CD14-positive monocyte (primary cell): Measurements from ENCODE around the gene XDH. TPM values are rescaled to one million over a fixed set of nuclear protein-coding genes. Genes with fewer than 3 reads are reported as not detected.

ENCODE experiments used
- DNase-seq, 3 donors: peaks; one replicate each; pipeline ENCODE4 v3.0.0-alpha.2; 2011 to 2022
- H2AFZ ChIP-seq: 2 replicates; pipeline ENCODE4 v1.6.0; 2012; ENCODE audit warnings: mild to moderate bottlenecking, low read depth, low read length, inconsistent platforms; ENCODE audit not compliant: insufficient read depth, poor library complexity, severe bottlenecking
- H3K27ac ChIP-seq, 2 donors: 1 replicate in 1 of 2; 2 replicates in 1 of 2; pipeline ENCODE4 v1.5.1; 2012 to 2013; ENCODE audit warnings: low read length in 2 of 2, control low read depth in 1 of 2, inconsistent platforms in 1 of 2, low read depth in 1 of 2, mild to moderate bottlenecking in 1 of 2
- H3K27me3 ChIP-seq, 2 donors: one replicate each; pipeline versions ENCODE4 v1.6.0 to v1.6.1; 2011 to 2013; ENCODE audit warnings: low read length in 2 of 2; ENCODE audit not compliant: control insufficient read depth in 2 of 2, insufficient read depth in 2 of 2
- H3K36me3 ChIP-seq, 2 donors: replicated peaks in 1 of 2; 1 replicate in 1 of 2; 2 replicates in 1 of 2; pipeline versions ENCODE4 v1.5.1 to v1.6.1; 2012 to 2013; ENCODE audit warnings: low read length in 2 of 2, control low read depth in 1 of 2, inconsistent platforms in 1 of 2, mild to moderate bottlenecking in 1 of 2; ENCODE audit not compliant: insufficient read depth in 2 of 2, control insufficient read depth in 1 of 2
- H3K4me1 ChIP-seq, 2 donors: 1 replicate in 1 of 2; 2 replicates in 1 of 2; pipeline versions ENCODE4 v1.5.1 to v1.6.1; 2012 to 2013; ENCODE audit warnings: low read length in 2 of 2, control low read depth in 1 of 2, inconsistent platforms in 1 of 2, mild to moderate bottlenecking in 1 of 2, moderate library complexity in 1 of 2; ENCODE audit not compliant: insufficient read depth in 2 of 2, control insufficient read depth in 1 of 2
- H3K4me2 ChIP-seq: replicated peaks from 2 replicates; pipeline ENCODE3; 2012; ENCODE audit warnings: low read length, moderate library complexity, mild to moderate bottlenecking; ENCODE audit not compliant: poor library complexity, severe bottlenecking; ENCODE audit errors: extremely low read depth
- H3K4me3 ChIP-seq, 3 experiments: fragments of 200-600 bp in 1 of 3; sonication (generic) in 1 of 3; replicated peaks in 1 of 3; 1 replicate in 2 of 3; 2 replicates in 1 of 3; pipeline ENCODE4 v1.5.1; 2011 to 2013; ENCODE audit warnings: low read length in 3 of 3, mild to moderate bottlenecking in 3 of 3, control low read depth in 2 of 3, low read depth in 2 of 3, inconsistent platforms in 1 of 3, moderate library complexity in 1 of 3
- H3K79me2 ChIP-seq: 2 replicates; pipeline ENCODE4 v1.6.0; 2012; ENCODE audit warnings: mild to moderate bottlenecking, control low read depth, inconsistent platforms, low read length, moderate library complexity; ENCODE audit not compliant: insufficient read depth
- H3K9ac ChIP-seq: 2 replicates; pipeline ENCODE4 v1.6.0; 2017; ENCODE audit warnings: low read length, mild to moderate bottlenecking; ENCODE audit not compliant: insufficient read depth, poor library complexity, severe bottlenecking
- H3K9me3 ChIP-seq, 2 donors: replicated peaks in 1 of 2; 1 replicate in 1 of 2; 2 replicates in 1 of 2; pipeline versions ENCODE4 v1.5.1 to v1.6.1; 2012 to 2013; ENCODE audit warnings: low read length in 2 of 2, control low read depth in 1 of 2; ENCODE audit not compliant: control insufficient read depth in 1 of 2, insufficient read depth in 1 of 2
- H4K20me1 ChIP-seq: 2 replicates; pipeline ENCODE4 v1.6.0; 2012; ENCODE audit warnings: mild to moderate bottlenecking, low read length, control low read depth, moderate library complexity; ENCODE audit not compliant: insufficient read depth
- H3K27ac Mint-ChIP-seq, 7 donors: one replicate each; pipeline ENCODE4 v1.8.0; 2020; ENCODE audit warnings: mild to moderate bottlenecking in 7 of 7, mixed read lengths in 7 of 7, moderate library complexity in 6 of 7, inconsistent platforms in 2 of 7
- H3K27me3 Mint-ChIP-seq, 3 donors: one replicate each; pipeline ENCODE4 v1.8.0; 2021 to 2022; ENCODE audit warnings: low read depth in 3 of 3, mild to moderate bottlenecking in 3 of 3, mixed read lengths in 3 of 3, moderate library complexity in 3 of 3, inconsistent platforms in 1 of 3
- H3K36me3 Mint-ChIP-seq, 2 donors: one replicate each; pipeline ENCODE4 v1.8.0; 2020; ENCODE audit warnings: mixed read lengths in 2 of 2, inconsistent platforms in 1 of 2, mild to moderate bottlenecking in 1 of 2
- H3K4me1 Mint-ChIP-seq: one replicate; pipeline ENCODE4 v1.8.0; 2020; ENCODE audit warnings: mild to moderate bottlenecking, mixed read lengths
- H3K4me3 Mint-ChIP-seq, 2 donors: one replicate each; pipeline ENCODE4 v1.8.0; 2020; ENCODE audit warnings: mild to moderate bottlenecking in 2 of 2, mixed read lengths in 2 of 2, moderate library complexity in 1 of 2
- H3K9me3 Mint-ChIP-seq, 7 donors: one replicate each; pipeline ENCODE4 v1.8.0; 2020 to 2022; ENCODE audit warnings: mixed read lengths in 7 of 7, mild to moderate bottlenecking in 6 of 7, moderate library complexity in 6 of 7, inconsistent platforms in 2 of 7
- CTCF ChIP-seq: fragments of 200-600 bp; IDR thresholded peaks from one replicate; pipeline ENCODE4 v1.8.0; 2022; ENCODE audit warnings: antibody characterized with exemption, mild to moderate bottlenecking
- WGBS: methylation state at CpG from one replicate; pipeline ENCODE4 v1.1.5; 2013; ENCODE audit warnings: missing lambda C conversion rate; ENCODE audit not compliant: insufficient coverage; 5-methylcytosine and 5-hydroxymethylcytosine counted together
- intact Hi-C, 2 donors: fragments of 100-400 bp; cut with micrococcal nuclease; formaldehyde crosslinking; loops; one replicate each; pipeline versions ENCODE4 v1.15.0 to v1.15.1; 2023
- polyA minus RNA-seq: library from RNA; depleted of rRNA, polyadenylated mRNA; stranded (reverse); fragments of >200 nt; gene quantifications from 2 replicates; pipeline ENCODE4 v1.2.3, GENCODE V29; 2012
- polyA plus RNA-seq, 3 donors: library from polyadenylated mRNA; depleted of rRNA in 1 of 3; unstranded in 2 of 3; stranded (reverse) in 1 of 3; fragments of 300-500 nt in 2 of 3; fragments of >200 nt in 1 of 3; fragmentation: Illumina TruSeq in 2 of 3; gene quantifications; 1 replicate in 2 of 3; 2 replicates in 1 of 3; pipeline ENCODE4 v1.2.3, GENCODE V29; 2012 to 2021
- total RNA-seq, 12 experiments: library from RNA in 1 of 12; stranded (reverse) in 1 of 12; fragments of 120-200 nt in 1 of 12; gene quantifications; one replicate each; pipeline ENCODE4 v1.2.4 and lab custom pipeline; 2013 to 2026; ENCODE audit warnings: mixed read lengths in 6 of 12, inconsistent platforms in 1 of 12

XDH gene
- total RNA-seq (2013) = not detected
- polyA plus RNA-seq = not detected
- not detected in 2 replicates for polyA minus RNA-seq
- total RNA-seq (lab: John Stamatoyannopoulos, UW) = 0.07 to 3.1 (median 0.35) reads per million in 11 experiments

GRCh38 chr2:31414601-31415241 lies at the start of gene XDH:
XDH (minus strand) TSS chr2:31414742; CDS start chr2:31414666, 76 bp downstream.
- Mint-ChIP-seq H3K36me3 (no peaks in the 10 kb centered on the region), H3K27ac (no peak within 1 kb of the TSS), H3K27me3 (peaks cover 1 to 13% (median 5%) of the 10 kb centered on the region in 3 donors), H3K9me3 (peaks cover 8 to 17% (median 10%) of the 10 kb centered on the region in 7 donors), H3K4me1 (peaks cover 8% of the 10 kb centered on the region), H3K4me3 (no peak within 1 kb of the TSS)
- no peaks in the 10 kb centered on the region for H3K36me3 ChIP-seq
- no peak within 1 kb of the TSS for H2AFZ ChIP-seq
- 70% methylated on average over 2 of the region's 5 CpGs for WGBS
- intact Hi-C loops = no loop called here
- H3K27me3 ChIP-seq = no peaks in the 10 kb centered on the region
- no peaks in the 10 kb centered on the region for H3K79me2 ChIP-seq
- DNase-seq = no peak
- H3K4me3 ChIP-seq = no peak within 1 kb of the TSS
- H4K20me1 ChIP-seq = no peaks in the 10 kb centered on the region
- no peak within 1 kb of the TSS for H3K27ac ChIP-seq
- no peak within 1 kb of the TSS for H3K4me2 ChIP-seq
- no peaks in the 10 kb centered on the region for H3K4me1 ChIP-seq
- H3K9ac ChIP-seq = no peak within 1 kb of the TSS
- H3K9me3 ChIP-seq = peaks cover under 1 to 8% of the 10 kb centered on the region in 2 donors
- no peak for TF ChIP-seq CTCF

GRCh38 chr2:31457651-31458050 lies 43.1 kb upstream of the XDH start:
- no peak for TF ChIP-seq CTCF
- Mint-ChIP-seq H3K4me1 (no peaks in the 10 kb centered on the region), H3K4me3 (no peak overlapping the region), H3K27ac (no peak overlapping the region), H3K36me3 (no peaks in the 10 kb centered on the region), H3K27me3 (peaks cover 0 to 1% (median 0%) of the 10 kb centered on the region in 3 donors), H3K9me3 (peaks cover 9 to 38% (median 26%) of the 10 kb centered on the region in 7 donors)
- Histone ChIP-seq H3K27me3 (no peaks in the 10 kb centered on the region), H2AFZ (no peak overlapping the region), H3K79me2 (no peaks in the 10 kb centered on the region), H3K27ac (no peak overlapping the region), H3K4me2 (no peak overlapping the region), H3K36me3 (no peaks in the 10 kb centered on the region), H3K4me3 (no peak overlapping the region), H3K9ac (no peak overlapping the region), H3K9me3 (peaks cover 15 to 40% of the 10 kb centered on the region in 2 donors), H3K4me1 (no peaks in the 10 kb centered on the region), H4K20me1 (no peaks in the 10 kb centered on the region)
- no peak for DNase-seq
- intact Hi-C loops = no loop called here
- WGBS = 88% methylated on average over 4 of the region's 4 CpGs
